LNCAP (cell line): ENCODE measurements around the gene SSTR1.

Source experiments
- TF ChIP-seq, protein P1 (sequence below): fragments of 450-650 bp; IDR thresholded peaks from 2 replicates; pipeline ENCODE4 v1.5.1; 2017; ENCODE audit warnings: mild to moderate bottlenecking

Gene SSTR1

DNA sequence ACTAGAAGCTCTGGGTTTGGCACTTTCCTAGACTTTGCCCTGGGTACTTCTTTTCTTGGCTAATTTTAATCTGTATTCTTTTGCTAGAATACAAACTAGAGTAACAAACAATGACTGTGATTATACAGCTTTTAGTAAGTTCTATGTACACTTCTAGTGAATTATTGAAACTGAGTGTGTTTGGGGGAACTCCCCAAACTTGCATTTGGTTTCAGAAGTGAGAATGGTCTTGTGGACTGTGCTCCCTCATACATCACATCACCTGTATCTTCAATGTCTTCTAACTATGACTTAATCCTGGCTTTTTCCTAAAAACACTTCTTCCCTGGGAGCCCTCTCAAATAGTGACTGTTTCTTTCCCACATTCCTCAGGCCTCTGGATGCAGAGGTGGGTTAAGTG lies 23.6 kb upstream of the SSTR1 start:
- TF ChIP-seq, protein P1, sequence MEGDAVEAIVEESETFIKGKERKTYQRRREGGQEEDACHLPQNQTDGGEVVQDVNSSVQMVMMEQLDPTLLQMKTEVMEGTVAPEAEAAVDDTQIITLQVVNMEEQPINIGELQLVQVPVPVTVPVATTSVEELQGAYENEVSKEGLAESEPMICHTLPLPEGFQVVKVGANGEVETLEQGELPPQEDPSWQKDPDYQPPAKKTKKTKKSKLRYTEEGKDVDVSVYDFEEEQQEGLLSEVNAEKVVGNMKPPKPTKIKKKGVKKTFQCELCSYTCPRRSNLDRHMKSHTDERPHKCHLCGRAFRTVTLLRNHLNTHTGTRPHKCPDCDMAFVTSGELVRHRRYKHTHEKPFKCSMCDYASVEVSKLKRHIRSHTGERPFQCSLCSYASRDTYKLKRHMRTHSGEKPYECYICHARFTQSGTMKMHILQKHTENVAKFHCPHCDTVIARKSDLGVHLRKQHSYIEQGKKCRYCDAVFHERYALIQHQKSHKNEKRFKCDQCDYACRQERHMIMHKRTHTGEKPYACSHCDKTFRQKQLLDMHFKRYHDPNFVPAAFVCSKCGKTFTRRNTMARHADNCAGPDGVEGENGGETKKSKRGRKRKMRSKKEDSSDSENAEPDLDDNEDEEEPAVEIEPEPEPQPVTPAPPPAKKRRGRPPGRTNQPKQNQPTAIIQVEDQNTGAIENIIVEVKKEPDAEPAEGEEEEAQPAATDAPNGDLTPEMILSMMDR: no peak

DNA sequence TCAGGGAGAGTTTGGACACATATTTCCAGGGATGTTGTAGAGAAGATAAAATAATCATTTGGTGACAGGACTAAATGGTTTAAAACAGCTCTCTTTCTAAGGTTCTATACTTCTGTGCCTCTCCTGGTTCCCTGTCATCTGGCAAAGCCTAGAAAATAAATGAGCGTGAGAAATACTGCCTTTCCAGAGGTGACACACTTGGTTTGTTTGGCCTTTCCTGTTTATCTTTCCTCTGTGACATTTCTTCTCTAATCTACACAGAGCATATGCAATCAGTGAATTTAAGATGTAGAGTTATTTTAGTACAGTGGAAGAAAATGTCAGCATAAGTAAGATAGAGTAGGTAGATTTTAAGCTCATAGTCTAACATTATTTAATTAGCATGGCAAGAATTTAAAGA lies 22.0 kb upstream of the SSTR1 start:
- TF ChIP-seq, protein P1: no peak

DNA sequence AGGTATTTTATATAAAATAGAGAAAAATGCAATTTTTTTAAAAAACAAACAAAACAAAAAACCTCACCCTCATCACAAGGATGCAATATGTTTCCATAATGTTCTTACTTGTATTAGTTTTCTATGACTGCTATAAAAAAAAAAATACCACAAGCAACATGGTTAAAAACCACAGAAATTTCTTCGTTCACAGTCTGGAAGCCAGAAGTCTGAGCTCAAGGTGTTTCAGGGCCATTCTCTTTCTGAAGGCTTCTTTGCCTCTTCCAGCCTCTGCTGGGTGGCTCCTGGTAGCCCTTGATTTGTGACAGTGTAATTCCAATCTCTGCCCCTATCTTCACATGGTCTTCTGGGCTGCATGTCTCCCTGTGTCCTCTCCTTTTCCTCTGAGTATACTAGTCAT lies 21.5 kb upstream of the SSTR1 start:
- TF ChIP-seq, protein P1: no peak

DNA sequence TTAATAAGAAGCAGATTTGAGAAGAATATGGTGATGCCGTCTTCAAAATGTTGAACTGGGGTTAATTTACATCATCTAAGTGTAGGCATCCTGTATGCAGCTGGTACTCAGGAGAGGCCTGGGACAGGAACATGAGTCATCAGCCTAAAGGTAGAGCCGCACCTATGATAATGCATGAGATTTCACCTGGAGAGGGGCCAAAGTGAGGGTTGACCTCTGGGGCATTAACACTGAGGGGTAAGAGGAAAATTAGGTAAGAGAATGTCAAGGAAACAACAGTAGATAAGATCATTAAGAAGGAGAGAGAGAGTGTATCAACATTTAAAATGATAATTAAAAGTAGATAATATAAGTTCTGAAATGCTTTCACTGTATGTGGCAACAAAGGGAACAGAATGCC lies 20.2 kb upstream of the SSTR1 start:
- TF ChIP-seq, protein P1: no peak

DNA sequence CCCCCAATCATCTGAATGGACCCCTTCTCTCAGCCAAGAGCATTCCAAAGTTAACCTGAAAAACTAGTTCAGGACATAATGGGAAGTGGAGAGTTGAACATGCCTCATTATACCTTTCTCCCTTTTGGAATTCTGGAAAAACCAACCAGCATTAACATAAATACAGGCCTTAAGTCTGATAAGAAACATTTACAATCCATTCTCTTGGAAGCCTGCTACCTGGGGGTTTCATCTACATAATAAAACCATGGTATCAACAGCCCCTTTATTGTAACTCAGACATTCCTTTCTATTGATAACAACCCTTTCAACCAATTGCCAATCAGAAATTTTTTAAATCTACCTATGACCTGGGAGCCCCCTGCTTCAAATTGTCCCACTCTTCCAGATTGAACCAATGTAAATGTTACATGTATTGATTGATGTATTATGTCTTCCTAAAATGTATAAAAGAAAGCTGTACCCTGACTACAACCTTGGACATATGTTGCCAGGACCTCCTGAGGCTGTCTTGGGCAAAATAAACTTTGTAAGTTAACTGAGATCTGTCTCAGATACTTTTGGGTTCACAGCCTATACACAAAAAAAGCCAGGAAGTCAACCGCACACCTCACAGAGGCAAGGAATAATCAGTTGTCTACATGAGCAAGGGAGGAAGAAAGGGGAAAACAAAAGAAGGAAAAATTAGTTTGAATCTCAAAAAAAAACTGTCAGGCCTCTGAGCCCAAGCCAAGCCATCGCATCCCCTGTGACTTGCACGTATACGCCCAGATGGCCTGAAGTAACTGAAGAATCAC lies 17.6 kb upstream of the SSTR1 start:
- TF ChIP-seq, protein P1: no peak

DNA sequence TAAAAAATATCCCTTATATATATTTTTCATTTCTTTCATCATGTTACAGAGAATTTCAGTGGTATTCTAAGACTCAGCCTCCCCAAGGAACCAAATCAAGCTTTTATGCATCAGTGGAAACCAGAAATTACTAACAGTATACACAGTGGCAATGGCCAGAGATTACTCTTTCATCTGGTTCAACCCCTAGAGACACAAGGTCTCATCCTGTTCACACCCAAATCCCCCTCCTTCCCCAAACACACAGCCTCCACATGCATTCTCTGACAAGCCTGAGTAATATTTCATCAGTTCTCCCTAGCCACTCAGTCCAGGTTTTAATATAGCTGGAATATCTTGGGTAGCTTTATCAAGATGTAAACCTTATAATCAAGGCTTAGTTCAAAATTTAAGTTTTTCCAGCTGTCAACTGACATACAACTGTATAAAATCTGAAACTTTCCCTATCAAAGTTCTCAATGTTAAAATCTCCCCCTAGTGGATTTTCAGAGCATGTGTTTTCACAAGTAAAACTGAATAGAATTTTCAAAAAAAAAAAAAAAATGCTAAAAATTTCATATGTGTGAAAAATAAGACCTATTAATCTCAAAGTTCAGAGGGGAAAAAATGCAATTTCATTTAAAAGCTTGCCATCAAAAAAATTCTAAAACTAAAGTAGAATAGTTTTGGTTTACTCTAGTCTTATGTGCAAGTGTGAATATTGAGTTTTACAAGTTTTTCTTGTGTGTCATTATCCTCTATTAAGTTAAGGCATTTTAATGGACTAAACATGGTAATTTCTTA lies 10.5 kb upstream of the SSTR1 start:
- TF ChIP-seq, protein P1: peak; percentile 58

DNA sequence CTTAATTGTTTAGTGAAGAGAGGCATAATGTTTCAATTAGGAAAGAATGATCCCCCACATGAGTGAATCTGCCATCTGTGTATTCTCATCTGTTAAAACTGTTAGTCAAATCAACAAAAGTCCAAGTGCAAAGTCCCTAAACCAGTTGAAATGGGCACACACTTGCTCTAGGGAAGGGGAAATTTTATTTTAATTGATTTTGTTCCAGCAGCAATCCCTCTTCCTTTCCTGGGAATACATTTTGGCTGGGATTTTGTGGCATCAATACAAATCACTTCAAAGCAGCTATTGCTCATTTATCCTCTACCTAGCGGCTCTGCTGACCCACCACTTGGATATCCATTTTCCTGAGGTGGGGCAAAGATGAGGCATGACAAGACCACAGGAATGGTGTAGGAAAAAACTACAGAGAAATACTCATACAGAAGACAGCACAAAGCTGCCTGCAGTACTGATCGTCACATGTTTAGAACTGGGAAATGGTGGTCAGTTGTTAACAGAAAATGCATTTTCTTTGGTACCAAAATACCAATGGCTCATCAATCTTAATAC lies 9.8 kb upstream of the SSTR1 start:
- TF ChIP-seq, protein P1: no peak
